ENCODE data around the gene PLA2G2F.

PLA2G2F gene

DNA sequence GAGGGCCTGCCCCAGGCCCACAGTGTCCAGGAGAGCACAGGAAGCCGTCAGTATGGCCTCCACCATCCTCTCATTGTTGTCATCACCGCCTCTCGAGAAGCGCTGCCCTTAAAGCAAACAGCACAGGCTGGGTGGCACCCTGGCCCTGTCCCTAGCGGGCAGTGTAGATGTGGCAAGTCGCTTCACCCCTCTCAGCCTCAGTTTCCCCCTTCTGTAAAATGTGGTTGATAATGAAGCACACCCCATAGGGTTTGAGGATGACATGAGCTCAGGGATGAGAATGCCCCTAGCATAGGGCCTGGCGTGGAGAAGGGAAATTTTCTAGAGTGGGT lies 13.4 kb downstream of the PLA2G2F start:
- Histone ChIP-seq H3K27ac (no peak overlapping the region), H3K9me3 (ENCODE audit: severe bottlenecking) (no peaks in the 10 kb centered on the region), H3K27me3 (ENCODE audit: insufficient read depth, low read depth, severe bottlenecking) (peaks cover under 1% of the 10 kb centered on the region), H3K4me3 (ENCODE audit: low read depth, low read length) (no peak overlapping the region), H3K36me3 (no peaks in the 10 kb centered on the region)
- DNase-seq, result no peak
- no peak for TF ChIP-seq CTCF (IDR thresholded peaks at IDR 0.05; ENCODE audit: low read depth, low read length)

DNA sequence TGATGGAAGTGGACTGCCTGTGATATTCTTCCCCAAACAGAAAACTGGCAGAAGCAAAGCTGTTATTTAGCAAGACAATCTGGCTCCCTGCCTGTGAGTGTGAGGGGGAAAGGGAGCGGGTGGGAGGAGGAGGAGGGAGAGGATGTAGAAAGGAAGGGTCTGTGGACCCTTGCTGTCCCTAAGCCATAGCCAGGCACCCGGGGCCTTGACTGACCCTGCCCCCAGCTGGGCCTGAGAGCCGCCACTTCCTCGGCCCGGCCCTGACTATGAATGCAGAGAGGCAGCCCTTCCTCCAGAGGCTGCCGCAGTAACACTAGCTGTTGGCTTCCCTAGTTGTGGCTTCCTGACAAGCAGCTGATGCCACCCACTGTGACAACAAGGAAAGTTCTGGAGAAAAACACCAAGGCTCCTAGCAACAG lies 13.9 kb downstream of the PLA2G2F start:
- Histone ChIP-seq H3K27me3 (ENCODE audit: insufficient read depth, low read depth, severe bottlenecking) (peaks cover 5% of the 10 kb centered on the region), H3K9me3 (ENCODE audit: severe bottlenecking) (no peaks in the 10 kb centered on the region), H3K4me3 (ENCODE audit: low read depth, low read length) (no peak overlapping the region), H3K36me3 (no peaks in the 10 kb centered on the region), H3K27ac (no peak overlapping the region)
- no peak for DNase-seq
- no peak for TF ChIP-seq CTCF (IDR thresholded peaks at IDR 0.05; ENCODE audit: low read depth, low read length)

- Histone ChIP-seq H3K27ac (no peak overlapping the region), H3K27me3 (ENCODE audit: insufficient read depth, low read depth, severe bottlenecking) (peaks cover 5% of the 10 kb centered on the region), H3K4me3 (ENCODE audit: low read depth, low read length) (no peak overlapping the region), H3K36me3 (no peaks in the 10 kb centered on the region), H3K9me3 (ENCODE audit: severe bottlenecking) (peaks cover under 1% of the 10 kb centered on the region)
- DNase-seq, result no peak
- TF ChIP-seq CTCF (IDR thresholded peaks at IDR 0.05; ENCODE audit: low read depth, low read length), result no peak
These were observed 15.2 kb downstream of the PLA2G2F start for GRCh38 chr1:20154301-20154831.

GRCh38 chr1:20158358-20159070 lies 19.4 kb downstream of the PLA2G2F start:
- H3K27ac ChIP-seq, result no peak overlapping the region
- no peak overlapping the region for H3K4me3 ChIP-seq (ENCODE audit: low read depth, low read length)
- no peak for DNase-seq
- peaks cover 26% of the 10 kb centered on the region for H3K9me3 ChIP-seq (ENCODE audit: severe bottlenecking)
- H3K36me3 ChIP-seq, result no peaks in the 10 kb centered on the region
- TF ChIP-seq CTCF (IDR thresholded peaks at IDR 0.05; ENCODE audit: low read depth, low read length), result no peak
- peaks cover 28% of the 10 kb centered on the region for H3K27me3 ChIP-seq (ENCODE audit: insufficient read depth, low read depth, severe bottlenecking)

- Histone ChIP-seq H3K9me3 (ENCODE audit: severe bottlenecking) (peaks cover 36% of the 10 kb centered on the region), H3K36me3 (no peaks in the 10 kb centered on the region), H3K27ac (no peak overlapping the region), H3K4me3 (ENCODE audit: low read depth, low read length) (no peak overlapping the region), H3K27me3 (ENCODE audit: insufficient read depth, low read depth, severe bottlenecking) (peaks cover 43% of the 10 kb centered on the region)
- TF ChIP-seq CTCF (IDR thresholded peaks at IDR 0.05; ENCODE audit: low read depth, low read length), result no peak
- no peak for DNase-seq
These were observed 20.9 kb downstream of the PLA2G2F start for GRCh38 chr1:20160034-20160433.

Measured in WERI-Rb-1 (cell line).